Measurements from ENCODE around the gene AIPL1.

AIPL1 gene

GRCh38 chr17:6415616-6416015 lies 19.3 kb downstream of the AIPL1 start:
- no peak for DNase-seq (ENCODE audit: low read depth)
- no peak for TF ChIP-seq CTCF (IDR thresholded peaks at IDR 0.05; ENCODE audit: low read depth, low read length, missing control alignments)
- no peak overlapping the region for H3K4me3 ChIP-seq (ENCODE audit: low read depth, low read length)

GRCh38 chr17:6413065-6413464 lies 21.9 kb downstream of the AIPL1 start:
- TF ChIP-seq CTCF (IDR thresholded peaks at IDR 0.05; ENCODE audit: low read depth, low read length, missing control alignments), result peak; percentile 60
- no peak overlapping the region for H3K4me3 ChIP-seq (ENCODE audit: low read depth, low read length)
- DNase-seq (ENCODE audit: low read depth), result no peak

- no peak for DNase-seq (ENCODE audit: low read depth)
- no peak overlapping the region for H3K4me3 ChIP-seq (ENCODE audit: low read depth, low read length)
- no peak for TF ChIP-seq CTCF (IDR thresholded peaks at IDR 0.05; ENCODE audit: low read depth, low read length, missing control alignments)
Observed at GRCh38 chr17:6408735-6409134, 26.2 kb downstream of the AIPL1 start.

- no peak for DNase-seq (ENCODE audit: low read depth)
- H3K4me3 ChIP-seq (ENCODE audit: low read depth, low read length), result no peak overlapping the region
- no peak for TF ChIP-seq CTCF (IDR thresholded peaks at IDR 0.05; ENCODE audit: low read depth, low read length, missing control alignments)
Observed at GRCh38 chr17:6408276-6408675, 26.6 kb downstream of the AIPL1 start.

GRCh38 chr17:6402258-6402657 lies 32.7 kb downstream of the AIPL1 start:
- no peak for TF ChIP-seq CTCF (IDR thresholded peaks at IDR 0.05; ENCODE audit: low read depth, low read length, missing control alignments)
- DNase-seq (ENCODE audit: low read depth), result no peak
- H3K4me3 ChIP-seq (ENCODE audit: low read depth, low read length), result no peak overlapping the region

- no peak for TF ChIP-seq CTCF (IDR thresholded peaks at IDR 0.05; ENCODE audit: low read depth, low read length, missing control alignments)
- no peak overlapping the region for H3K4me3 ChIP-seq (ENCODE audit: low read depth, low read length)
- no peak for DNase-seq (ENCODE audit: low read depth)
Observed at GRCh38 chr17:6398955-6399354, 36.0 kb downstream of the AIPL1 start.

- no peak for DNase-seq (ENCODE audit: low read depth)
Observed at GRCh38 chr17:6394055-6394606, 40.8 kb downstream of the AIPL1 start.

More at GRCh38 chr17:6394055-6394606, 40.8 kb downstream of the AIPL1 start:
- no peak for TF ChIP-seq CTCF (IDR thresholded peaks at IDR 0.05; ENCODE audit: low read depth, low read length, missing control alignments)
- no peak overlapping the region for H3K4me3 ChIP-seq (ENCODE audit: low read depth, low read length)
